Epithelial cell of esophagus (primary cell): ENCODE measurements around the gene SEC16A.
"Not testable (repeated sequence)": the region's sequence is repeated elsewhere in the genome, so short reads cannot be mapped to it uniquely, and the experiment has no call there.

Source experiments
- DNase-seq: peaks from one replicate; pipeline ENCODE4 v3.0.0; 2010; ENCODE audit warnings: low read depth
- H3K4me3 ChIP-seq: 2 replicates; pipeline ENCODE4 v1.5.1; 2011; ENCODE audit warnings: mild to moderate bottlenecking, low read length, control low read depth
- CTCF ChIP-seq: IDR thresholded peaks from 2 replicates; pipeline ENCODE4 v1.5.1; 2011; ENCODE audit warnings: low read depth, mild to moderate bottlenecking, low read length, control low read depth, inconsistent platforms; ENCODE audit not compliant: insufficient read depth; ENCODE audit errors: missing control alignments

The SEC16A gene

DNA sequence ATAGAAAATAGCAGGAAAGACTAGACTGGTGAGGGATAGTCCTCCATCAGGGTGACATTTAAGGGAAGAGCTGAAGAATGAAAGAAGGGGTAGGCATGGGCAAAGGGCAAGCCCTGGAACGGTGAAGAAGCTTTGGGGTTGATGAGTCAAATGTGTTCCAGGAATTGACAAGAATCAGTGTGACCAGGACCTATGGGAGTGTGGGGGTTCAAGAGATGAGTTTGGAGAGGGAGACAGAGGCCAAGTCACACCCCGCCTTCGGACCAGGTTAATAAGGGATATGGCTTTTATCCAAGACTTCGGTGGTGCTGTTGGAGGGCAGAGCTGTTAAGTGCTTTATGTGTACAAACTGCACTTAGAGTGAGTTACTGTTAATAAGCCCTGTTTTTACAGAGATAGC, 71.5 kb downstream of the SEC16A start:
- TF ChIP-seq CTCF = no peak
- no peak for DNase-seq
- H3K4me3 ChIP-seq = peak overlapping the region; percentile 96

GRCh38 chr9:136410500-136411287, 72.1 kb downstream of the SEC16A start, which contains the start of the genes ENTR1 and PMPCA:
ENTR1 (minus strand) TSS chr9:136410614; CDS start chr9:136410397, 217 bp downstream.
PMPCA (plus strand) TSS chr9:136410658; CDS start chr9:136410669, 11 bp downstream.
- TF ChIP-seq CTCF = no peak
- peak within 1 kb of the TSS; percentile 96 for H3K4me3 ChIP-seq

DNA sequence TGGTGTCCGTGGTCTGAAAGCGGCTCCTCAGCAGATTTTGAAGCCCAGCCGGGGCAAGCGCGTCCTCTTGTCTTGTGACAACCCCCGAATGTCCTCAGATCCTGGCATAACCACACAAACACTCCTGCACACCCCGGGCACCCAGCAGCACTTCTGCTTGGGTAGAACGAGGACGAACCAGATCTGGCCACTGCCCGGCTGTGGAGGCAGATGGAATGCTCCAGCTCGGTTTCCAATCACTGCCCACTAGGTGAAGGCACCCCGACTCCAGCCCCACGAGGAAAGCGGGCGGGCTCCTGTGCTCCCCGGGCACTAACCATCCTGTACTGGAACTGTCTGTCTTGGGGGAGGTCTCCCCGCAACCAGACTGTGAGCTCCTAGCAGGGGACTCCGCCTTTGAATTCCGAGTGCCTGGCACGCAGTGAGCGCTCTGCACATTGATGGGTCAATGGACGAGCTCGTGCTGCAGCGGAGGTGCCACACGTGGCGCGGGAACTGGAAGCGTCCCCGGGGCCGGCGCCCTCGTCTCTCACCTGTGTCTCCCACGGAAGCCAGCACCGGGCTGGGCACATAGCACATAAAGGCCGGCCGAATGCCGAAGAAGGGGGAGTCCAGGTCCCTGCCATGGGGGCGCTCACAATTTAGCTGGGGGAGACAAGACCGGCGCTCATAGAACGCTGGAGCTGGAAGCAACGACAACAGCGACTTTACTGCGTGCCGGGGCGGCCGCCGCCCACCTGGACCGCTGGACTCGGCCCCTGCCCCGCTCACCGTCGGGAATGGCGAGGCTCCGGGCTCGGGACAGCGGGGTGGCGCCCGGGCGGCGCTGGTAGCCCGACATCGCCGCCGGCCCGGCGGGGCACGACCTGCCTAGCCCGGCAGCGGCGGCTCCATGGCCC, 73.0 kb downstream of the SEC16A start:
- H3K4me3 ChIP-seq = peak overlapping the region; percentile 77
- no peak for TF ChIP-seq CTCF
- DNase-seq = peak; percentile 47

More at GRCh38 chr9:136410500-136411287, 72.1 kb downstream of the SEC16A start, which contains the start of the genes ENTR1 and PMPCA:
- DNase-seq = peak; percentile 93

GRCh38 chr9:136407911-136408310, 74.9 kb downstream of the SEC16A start:
- DNase-seq = no peak
- TF ChIP-seq CTCF = no peak
- H3K4me3 ChIP-seq = no peak overlapping the region

GRCh38 chr9:136407061-136407460, 75.8 kb downstream of the SEC16A start:
- DNase-seq, H3K4me3 ChIP-seq: not testable (repeated sequence)

DNA sequence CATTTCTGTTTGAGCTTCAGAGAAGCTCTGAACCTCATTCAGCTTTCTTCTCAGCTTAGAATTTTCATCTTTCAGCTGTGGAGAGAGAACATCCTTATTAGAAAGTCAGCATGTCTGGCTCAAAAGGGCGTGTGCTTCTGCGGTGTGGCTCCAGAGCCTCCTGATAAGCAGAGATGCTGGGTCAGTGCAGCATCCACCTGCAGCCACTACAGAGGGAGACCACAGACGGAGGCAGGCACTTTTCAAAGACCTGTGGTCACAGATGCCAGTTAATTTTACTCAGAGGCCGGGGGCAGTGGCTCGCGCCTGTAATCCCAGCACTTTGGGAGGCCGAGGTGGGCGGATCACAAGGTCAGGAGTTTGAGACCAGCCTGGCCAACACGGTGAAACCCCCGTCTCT, 76.9 kb downstream of the SEC16A start:
- not testable (repeated sequence) for DNase-seq, H3K4me3 ChIP-seq

GRCh38 chr9:136405481-136405880, 77.4 kb downstream of the SEC16A start:
- no peak overlapping the region for H3K4me3 ChIP-seq
- no peak for DNase-seq
- no peak for TF ChIP-seq CTCF
